MCF 10A (cell line): ENCODE results near the gene CDK18. TPM values are rescaled to one million over a fixed set of nuclear protein-coding genes. Genes with fewer than 3 reads are reported as not detected.
A peak's percentile ranks its signal among the peaks of the same experiment; 100 is the strongest.

Source experiments
- BruUV-seq: library from RNA; stranded (reverse); fragments of 400-500 nt; replicated peaks from 2 replicates; lab custom pipeline; 2021; lab: Mats Ljungman, UMichigan
- CTCF ChIA-PET: fragments of 300-600 bp; sonication (Branson Sonifier 250); formaldehyde crosslinking; extraction: SDS; loops from one replicate; lab custom pipeline; 2021; ENCODE audit warnings: antibody characterized with exemption, inconsistent platforms; lab: Yijun Ruan, JAX
- POLR2A ChIA-PET: fragments of 300-600, 350-650 bp; sonication (Branson Sonifier 250); formaldehyde crosslinking; extraction: SDS; loops from one replicate; lab custom pipeline; 2020; ENCODE audit warnings: antibody characterized with exemption, inconsistent platforms; lab: Yijun Ruan, JAX
- DNase-seq: peaks from one replicate; pipeline ENCODE4 v3.0.0-alpha.2; 2018; ENCODE audit not compliant: unreplicated experiment
- H3K27ac Mint-ChIP-seq: one replicate; pipeline ENCODE4 v1.8.0; 2022; ENCODE audit warnings: mild to moderate bottlenecking, low read depth, mixed read lengths; ENCODE audit not compliant: unreplicated experiment
- H3K27me3 Mint-ChIP-seq: one replicate; pipeline ENCODE4 v1.8.0; 2022; ENCODE audit warnings: mixed read lengths; ENCODE audit not compliant: insufficient read depth, unreplicated experiment
- H3K36me3 Mint-ChIP-seq: one replicate; pipeline ENCODE4 v1.8.0; 2022; ENCODE audit warnings: mild to moderate bottlenecking, moderate library complexity, mixed read lengths; ENCODE audit not compliant: insufficient read depth, unreplicated experiment
- H3K4me1 Mint-ChIP-seq: one replicate; pipeline ENCODE4 v1.8.0; 2022; ENCODE audit warnings: mixed read lengths; ENCODE audit not compliant: insufficient read depth, unreplicated experiment
- H3K4me3 Mint-ChIP-seq: one replicate; pipeline ENCODE4 v1.8.0; 2022; ENCODE audit warnings: mild to moderate bottlenecking, moderate library complexity, mixed read lengths; ENCODE audit not compliant: unreplicated experiment
- H3K9me3 Mint-ChIP-seq: one replicate; pipeline ENCODE4 v1.8.0; 2022; ENCODE audit warnings: mixed read lengths; ENCODE audit not compliant: unreplicated experiment
- intact Hi-C: fragments of 100-400 bp; cut with micrococcal nuclease; formaldehyde crosslinking; loops from 2 replicates; pipeline ENCODE4 v1.14.1; 2022
- total RNA-seq: library from RNA; stranded (reverse); gene quantifications from 2 replicates; pipeline ENCODE4 v1.2.3, GENCODE V29; 2022
- TF ChIP-seq, protein P1 (sequence below): fragments of 200-600 bp; IDR thresholded peaks from one replicate; pipeline ENCODE4 v1.8.0; 2022; ENCODE audit warnings: antibody characterized with exemption, mild to moderate bottlenecking; ENCODE audit not compliant: unreplicated experiment

Gene CDK18
- total RNA-seq, 1 experiment from 2014 or later: 6.8 TPM

DNA sequence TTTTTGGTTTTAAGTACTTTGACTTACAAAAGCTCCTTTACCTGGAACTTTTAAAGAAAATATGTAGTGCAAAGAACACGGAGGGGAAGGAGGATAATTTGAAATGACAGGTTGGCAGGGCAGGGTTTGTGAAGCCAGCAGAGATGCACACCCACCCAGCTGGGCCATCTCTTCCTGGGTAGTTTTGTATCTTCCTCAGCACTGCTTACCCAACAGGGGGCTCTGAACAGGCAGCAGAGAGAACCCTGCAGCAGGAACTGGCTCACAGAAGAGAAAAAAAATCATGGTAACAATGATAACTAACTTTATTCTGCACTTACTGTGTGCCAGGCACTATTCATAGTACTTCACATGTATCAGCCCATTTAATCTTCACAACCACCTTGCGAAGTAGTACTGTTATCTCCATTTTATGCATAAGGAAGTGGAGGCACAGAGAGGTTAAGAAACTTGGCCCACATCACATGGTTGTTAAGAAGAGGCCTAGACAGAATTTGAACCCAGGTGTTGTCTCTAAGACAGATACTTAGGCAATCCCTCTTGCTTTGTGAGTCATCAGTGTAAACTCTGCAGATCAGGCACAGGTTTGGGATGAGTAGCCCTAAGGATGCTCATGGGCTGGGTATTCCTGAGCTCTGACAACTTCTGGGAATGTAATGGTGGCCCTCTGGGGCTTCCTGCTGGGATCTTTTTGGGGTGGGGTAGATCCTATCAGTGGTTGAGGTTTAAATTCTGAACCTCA is 66.5 kb downstream of the CDK18 start:
- POLR2A ChIA-PET: interaction anchor here (0.5 to 1.4 kb wide), 5 partner anchors 9 to 79 kb away, joined by 3 to 6 read pairs (median 3); no protein-coding TSS in a partner anchor
- TF ChIP-seq, protein P1, sequence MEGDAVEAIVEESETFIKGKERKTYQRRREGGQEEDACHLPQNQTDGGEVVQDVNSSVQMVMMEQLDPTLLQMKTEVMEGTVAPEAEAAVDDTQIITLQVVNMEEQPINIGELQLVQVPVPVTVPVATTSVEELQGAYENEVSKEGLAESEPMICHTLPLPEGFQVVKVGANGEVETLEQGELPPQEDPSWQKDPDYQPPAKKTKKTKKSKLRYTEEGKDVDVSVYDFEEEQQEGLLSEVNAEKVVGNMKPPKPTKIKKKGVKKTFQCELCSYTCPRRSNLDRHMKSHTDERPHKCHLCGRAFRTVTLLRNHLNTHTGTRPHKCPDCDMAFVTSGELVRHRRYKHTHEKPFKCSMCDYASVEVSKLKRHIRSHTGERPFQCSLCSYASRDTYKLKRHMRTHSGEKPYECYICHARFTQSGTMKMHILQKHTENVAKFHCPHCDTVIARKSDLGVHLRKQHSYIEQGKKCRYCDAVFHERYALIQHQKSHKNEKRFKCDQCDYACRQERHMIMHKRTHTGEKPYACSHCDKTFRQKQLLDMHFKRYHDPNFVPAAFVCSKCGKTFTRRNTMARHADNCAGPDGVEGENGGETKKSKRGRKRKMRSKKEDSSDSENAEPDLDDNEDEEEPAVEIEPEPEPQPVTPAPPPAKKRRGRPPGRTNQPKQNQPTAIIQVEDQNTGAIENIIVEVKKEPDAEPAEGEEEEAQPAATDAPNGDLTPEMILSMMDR: no peak
- Mint-ChIP-seq H3K9me3 (no peaks in the 10 kb centered on the region), H3K36me3 (no peaks in the 10 kb centered on the region), H3K4me3 (no peak overlapping the region), H3K27ac (no peak overlapping the region), H3K27me3 (peaks cover 85% of the 10 kb centered on the region), H3K4me1 (no peaks in the 10 kb centered on the region)
- DNase-seq: peak; percentile 67
- BruUV-seq: no TSS peak
- CTCF ChIA-PET: interaction anchor here (0.7 to 5.0 kb wide), 8 partner anchors 9 to 217 kb away, joined by 3 to 40 read pairs (median 4); no protein-coding TSS in a partner anchor
- intact Hi-C loops: no loop called here

DNA sequence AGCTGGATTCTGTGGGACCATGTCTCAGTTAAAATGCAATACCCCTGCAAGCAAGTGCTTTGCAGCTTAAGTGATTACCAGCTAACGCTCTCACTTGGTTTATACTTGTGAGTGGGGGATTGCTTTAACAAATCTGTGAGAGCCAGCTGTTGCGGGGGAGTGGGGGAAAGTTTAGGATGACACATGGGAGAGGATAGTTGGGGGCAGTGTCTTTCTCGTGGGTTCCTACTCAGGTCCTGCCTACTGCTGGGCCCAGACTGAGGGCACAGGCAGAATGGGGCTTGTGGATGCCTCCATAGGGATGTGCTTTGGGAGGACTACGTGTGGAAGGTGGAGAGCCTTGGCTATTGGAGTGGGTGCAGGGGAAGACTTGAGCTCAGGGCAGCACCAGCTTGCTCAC is 67.3 kb downstream of the CDK18 start:
- CTCF ChIA-PET: interaction anchor here (0.7 to 5.0 kb wide), 12 partner anchors 8 to 235 kb away, joined by 3 to 40 read pairs (median 6); no protein-coding TSS in a partner anchor
- TF ChIP-seq, protein P1: no peak

DNA sequence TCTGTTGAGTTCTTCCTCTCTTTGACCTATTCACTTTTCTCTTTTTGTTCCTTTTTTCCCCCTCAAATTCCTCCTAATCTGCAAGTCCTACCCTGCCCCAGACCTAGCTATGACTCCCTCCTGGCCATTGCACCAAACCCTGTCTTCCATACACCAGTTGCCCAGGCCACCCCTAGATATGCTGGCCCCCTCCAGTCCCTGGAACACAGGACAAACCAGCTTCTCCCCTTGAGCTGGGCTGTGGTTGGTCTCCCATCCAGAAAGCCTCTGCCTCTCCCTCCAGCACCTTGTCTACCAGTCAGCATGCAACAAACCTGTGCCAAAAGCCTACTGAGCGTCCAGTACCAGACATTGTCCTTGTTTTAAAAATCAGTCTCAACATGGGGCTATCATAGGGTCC is 68.0 kb downstream of the CDK18 start:
- TF ChIP-seq, protein P1: no peak
- peaks cover 84% of the 10 kb centered on the region for H3K27me3 Mint-ChIP-seq
- H3K36me3 Mint-ChIP-seq: no peaks in the 10 kb centered on the region
- no peak for DNase-seq
- BruUV-seq: no TSS peak
- H3K9me3 Mint-ChIP-seq: no peaks in the 10 kb centered on the region
- intact Hi-C loops: no loop called here
- POLR2A ChIA-PET: interaction anchor here (1.0 to 1.5 kb wide), 2 partner anchors 64 to 73 kb away, joined by 3 to 4 read pairs; no protein-coding TSS in a partner anchor
- CTCF ChIA-PET: interaction anchor here (0.7 to 5.0 kb wide), 7 partner anchors 9 to 222 kb away, joined by 3 to 40 read pairs (median 6); no protein-coding TSS in a partner anchor
- no peaks in the 10 kb centered on the region for H3K4me1 Mint-ChIP-seq
- H3K27ac Mint-ChIP-seq: no peak overlapping the region
- no peak overlapping the region for H3K4me3 Mint-ChIP-seq

More for the DNA sequence above, 67.3 kb downstream of the CDK18 start:
- H3K9me3 Mint-ChIP-seq: no peaks in the 10 kb centered on the region
- no peaks in the 10 kb centered on the region for H3K4me1 Mint-ChIP-seq
- no peak overlapping the region for H3K4me3 Mint-ChIP-seq
- intact Hi-C loops: no loop called here
- POLR2A ChIA-PET: interaction anchor here (0.6 to 1.5 kb wide), 7 partner anchors 9 to 75 kb away, joined by 3 to 6 read pairs (median 3); no protein-coding TSS in a partner anchor
- BruUV-seq: no TSS peak
- peaks cover 84% of the 10 kb centered on the region for H3K27me3 Mint-ChIP-seq
- H3K27ac Mint-ChIP-seq: no peak overlapping the region
- no peaks in the 10 kb centered on the region for H3K36me3 Mint-ChIP-seq
- DNase-seq: no peak

DNA sequence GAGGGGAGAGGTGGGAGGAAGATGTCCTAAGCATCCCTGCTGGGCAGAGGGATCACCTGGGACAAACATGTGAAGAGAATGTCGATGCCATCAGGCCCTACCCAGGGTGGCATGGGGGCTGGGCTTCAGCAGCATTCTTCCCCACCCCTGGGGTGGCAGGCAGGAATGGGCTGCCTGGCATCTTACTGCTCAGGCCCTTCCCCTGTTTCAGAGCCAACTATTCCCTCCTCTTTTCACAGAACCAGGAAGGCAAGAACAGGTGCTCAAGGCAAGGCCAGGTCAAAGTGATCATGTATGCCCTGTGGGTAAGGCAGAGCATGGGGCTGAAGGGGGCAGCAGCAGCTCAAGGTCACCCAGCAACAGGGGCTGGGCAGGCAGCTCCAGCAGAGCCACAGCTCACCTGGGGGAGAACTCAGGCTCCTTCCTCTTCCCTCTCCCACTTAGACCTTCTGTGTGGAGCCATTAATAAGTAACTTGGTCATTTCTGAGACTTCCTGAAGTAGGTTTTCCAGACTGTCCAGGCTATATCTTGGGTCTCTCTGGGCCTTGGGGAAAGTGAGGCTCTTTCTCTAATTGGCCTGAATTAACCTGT is 70.9 kb downstream of the CDK18 start:
- POLR2A ChIA-PET: interaction anchor here (1.0 kb wide), 1 partner anchor 9 kb away, joined by 3 read pairs; no protein-coding TSS in a partner anchor
- Mint-ChIP-seq H3K4me3 (no peak overlapping the region), H3K9me3 (no peaks in the 10 kb centered on the region), H3K4me1 (peaks cover 6% of the 10 kb centered on the region), H3K27me3 (peaks cover 90% of the 10 kb centered on the region), H3K36me3 (no peaks in the 10 kb centered on the region), H3K27ac (no peak overlapping the region)
- intact Hi-C loops: no loop called here
- TF ChIP-seq, protein P1: no peak
- CTCF ChIA-PET: interaction anchor here (0.5 to 2.3 kb wide), 6 partner anchors 15 to 90 kb away, joined by 3 to 10 read pairs (median 4); no protein-coding TSS in a partner anchor
- BruUV-seq: no TSS peak
- no peak for DNase-seq
